Keratinocyte (primary cell): ENCODE measurements around the gene PHACTR1. TPM values are rescaled to one million over a fixed set of nuclear protein-coding genes. Genes with fewer than 3 reads are reported as not detected.

Source experiments
- DNase-seq: peaks from one replicate; pipeline ENCODE4 v3.0.0-alpha.2; 2011; ENCODE audit warnings: low read depth, missing footprints, low spot score
- FAIRE-seq: peaks from 2 replicates; lab custom pipeline; 2011; peaks lifted over from hg19 to GRCh38; lab: Jason Lieb, UNC
- H2AFZ ChIP-seq: 2 replicates; pipeline ENCODE4 v1.6.0; 2012; ENCODE audit warnings: low read length, control low read depth, inconsistent platforms; ENCODE audit not compliant: control insufficient read depth
- H3K27ac ChIP-seq: 2 replicates; pipeline ENCODE4 v1.5.1; 2011; ENCODE audit warnings: low read length; ENCODE audit not compliant: control insufficient read depth, insufficient read depth
- H3K27me3 ChIP-seq: 3 replicates; pipeline ENCODE4 v1.6.0; 2011; ENCODE audit warnings: low read length; ENCODE audit not compliant: control insufficient read depth, insufficient read depth; ENCODE audit errors: extremely low read depth
- H3K36me3 ChIP-seq, 2 experiments: 2 replicates in 1 of 2; 3 replicates in 1 of 2; pipeline ENCODE4 v1.5.1; 2011; ENCODE audit warnings: low read length in 2 of 2, mild to moderate bottlenecking in 1 of 2; ENCODE audit not compliant: control insufficient read depth in 2 of 2, insufficient read depth in 2 of 2; ENCODE audit errors: extremely low read depth in 1 of 2
- H3K4me1 ChIP-seq: 3 replicates; pipeline ENCODE4 v1.5.1; 2011; ENCODE audit warnings: low read length; ENCODE audit not compliant: control insufficient read depth, insufficient read depth; ENCODE audit errors: extremely low read depth
- H3K4me2 ChIP-seq: 3 replicates; pipeline ENCODE4 v1.6.0; 2011; ENCODE audit warnings: low read depth, low read length; ENCODE audit not compliant: control insufficient read depth, insufficient read depth; ENCODE audit errors: extremely low read depth
- H3K4me3 ChIP-seq, 3 experiments: fragments of 200-600 bp in 1 of 3; sonication (generic) in 1 of 3; 2 replicates in 2 of 3; 3 replicates in 1 of 3; pipeline ENCODE4 v1.5.1; 2011 to 2016; ENCODE audit warnings: low read length in 3 of 3, mild to moderate bottlenecking in 3 of 3, control low read depth in 2 of 3, inconsistent platforms in 1 of 3, low read depth in 1 of 3, mixed read lengths in 1 of 3, mixed run types in 1 of 3, moderate library complexity in 1 of 3; ENCODE audit not compliant: control insufficient read depth in 2 of 3, insufficient read depth in 2 of 3; ENCODE audit errors: extremely low read depth in 1 of 3
- H3K79me2 ChIP-seq: 2 replicates; pipeline ENCODE4 v1.6.0; 2012; ENCODE audit warnings: low read length; ENCODE audit not compliant: control insufficient read depth, insufficient read depth
- H3K9ac ChIP-seq: 3 replicates; pipeline ENCODE4 v1.6.0; 2011; ENCODE audit warnings: low read length; ENCODE audit not compliant: control insufficient read depth, insufficient read depth; ENCODE audit errors: extremely low read depth
- H3K9me1 ChIP-seq: 3 replicates; pipeline ENCODE4 v1.6.0; 2011; ENCODE audit warnings: low read length; ENCODE audit not compliant: control insufficient read depth, insufficient read depth; ENCODE audit errors: extremely low read depth
- H3K9me3 ChIP-seq: 2 replicates; pipeline ENCODE4 v1.5.1; 2012; ENCODE audit warnings: low read depth, low read length; ENCODE audit not compliant: control insufficient read depth
- H4K20me1 ChIP-seq: 3 replicates; pipeline ENCODE4 v1.6.0; 2011; ENCODE audit warnings: low read length; ENCODE audit not compliant: control insufficient read depth, insufficient read depth; ENCODE audit errors: extremely low read depth
- CTCF ChIP-seq, 3 experiments: IDR thresholded peaks in 1 of 3; conservative IDR thresholded peaks in 1 of 3; optimal IDR thresholded peaks in 1 of 3; 2 replicates in 2 of 3; 3 replicates in 1 of 3; pipeline versions ENCODE3 to v1.5.1; 2011; ENCODE audit warnings: low read length in 3 of 3, mild to moderate bottlenecking in 3 of 3, moderate library complexity in 2 of 3, control low read depth in 1 of 3, inconsistent platforms in 1 of 3; ENCODE audit not compliant: insufficient read depth in 2 of 3; ENCODE audit errors: extremely low read depth in 1 of 3
- EZH2 ChIP-seq: IDR thresholded peaks from one replicate; pipeline ENCODE4 v1.6.1; 2012; ENCODE audit warnings: inconsistent platforms, mild to moderate bottlenecking, low read length, moderate library complexity
- dilution Hi-C: fragments of 300-500 bp; cut with MboI; formaldehyde crosslinking; loops from one replicate; pipeline ENCODE4 v1.7.0; 2020; ENCODE audit warnings: low sequenced_read_pairs; ENCODE audit not compliant: extremely low pct_ligation_motif_present
- polyA plus RNA-seq, 5 experiments: library from polyadenylated mRNA; depleted of rRNA in 3 of 5; stranded (reverse) in 3 of 5; stranded (forward) in 1 of 5; unstranded in 1 of 5; fragments of >200 nt; gene quantifications; 1 replicate in 1 of 5; 2 replicates in 3 of 5; 3 replicates in 1 of 5; pipeline versions ENCODE4 v1.2.1 to v1.2.3, GENCODE V29; 2011 to 2012; ENCODE audit warnings: missing spikeins in 2 of 5, low read depth in 1 of 5, low replicate concordance in 1 of 5

PHACTR1 gene
- polyA plus RNA-seq, 1 donor (not counting 4 experiments of a cell fraction or from before 2014, with no cell fraction given): 0.22 TPM

GRCh38 chr6:12977806-12978205 lies 261.2 kb downstream of the PHACTR1 start:
- Histone ChIP-seq H3K79me2 (no peaks in the 10 kb centered on the region), H3K4me3 (no peak overlapping the region), H3K4me2 (no peak overlapping the region), H3K27me3 (no peaks in the 10 kb centered on the region), H4K20me1 (no peaks in the 10 kb centered on the region), H3K4me1 (no peaks in the 10 kb centered on the region), H3K36me3 (no peaks in the 10 kb centered on the region), H3K9me3 (no peaks in the 10 kb centered on the region), H3K9me1 (no peaks in the 10 kb centered on the region), H3K27ac (no peak overlapping the region), H3K9ac (no peak overlapping the region), H2AFZ (no peak overlapping the region)
- DNase-seq: no peak
- no peak for FAIRE-seq
- TF ChIP-seq CTCF (optimal IDR thresholded peaks at IDR 0.05 in 1 of 3, IDR thresholded peaks at IDR 0.05 in 1 of 3, conservative IDR thresholded peaks at IDR 0.05 in 1 of 3; ENCODE audit: extremely low read depth in 1 of 3, insufficient read depth in 2 of 3, low read length in 3 of 3) (no peak), EZH2 (no peak)
- dilution Hi-C loops: no loop called here

- no peaks in the 10 kb centered on the region for H3K9me1 ChIP-seq
- no peak overlapping the region for H3K9ac ChIP-seq
- DNase-seq (no peak), FAIRE-seq (no peak)
- dilution Hi-C loops: no loop called here
- no peaks in the 10 kb centered on the region for H3K79me2 ChIP-seq
- H3K4me3 ChIP-seq: no peak overlapping the region
- no peaks in the 10 kb centered on the region for H3K4me1 ChIP-seq
- H3K4me2 ChIP-seq: no peak overlapping the region
- no peak overlapping the region for H3K27ac ChIP-seq
- no peaks in the 10 kb centered on the region for H4K20me1 ChIP-seq
- no peaks in the 10 kb centered on the region for H3K9me3 ChIP-seq
- H3K36me3 ChIP-seq: no peaks in the 10 kb centered on the region
- H3K27me3 ChIP-seq: no peaks in the 10 kb centered on the region
- no peak overlapping the region for H2AFZ ChIP-seq
- no peak for TF ChIP-seq EZH2
- no peak for TF ChIP-seq CTCF (optimal IDR thresholded peaks at IDR 0.05 in 1 of 3, IDR thresholded peaks at IDR 0.05 in 1 of 3, conservative IDR thresholded peaks at IDR 0.05 in 1 of 3; ENCODE audit: extremely low read depth in 1 of 3, insufficient read depth in 2 of 3, low read length in 3 of 3)
Measured at GRCh38 chr6:12980741-12981140, 264.2 kb downstream of the PHACTR1 start.
